Activated CD4-positive, alpha-beta T cell treated with anti-CD3 and anti-CD28 coated beads, Interleukin-2, amount 50 U/mL, for 1 hour (primary cell): Measurements from ENCODE around the gene PAPSS1.
"Not testable (repeated sequence)": the region's sequence is repeated elsewhere in the genome, so short reads cannot be mapped to it uniquely, and the experiment has no call there.

Source experiments
- DNase-seq: peaks from one replicate; pipeline ENCODE4 v3.0.0-alpha.2; 2020

Gene PAPSS1

GRCh38 chr4:107719922-107720722, at the start of gene PAPSS1:
TSS of gene PAPSS1 (minus strand) at chr4:107720234. CDS start at chr4:107720179, 55 bp downstream.
- DNase-seq: peak; percentile 95

- DNase-seq: no peak
Measured at GRCh38 chr4:107760281-107760947, 40.4 kb upstream of the PAPSS1 start.

GRCh38 chr4:107757864-107758476, 37.9 kb upstream of the PAPSS1 start:
- DNase-seq: no peak

GRCh38 chr4:107757283-107757682, 37.2 kb upstream of the PAPSS1 start:
- no peak for DNase-seq

GRCh38 chr4:107755841-107756356, 35.9 kb upstream of the PAPSS1 start:
- no peak for DNase-seq

GRCh38 chr4:107751670-107752069, 31.6 kb upstream of the PAPSS1 start:
- no peak for DNase-seq

- no peak for DNase-seq
Measured at GRCh38 chr4:107747748-107748486, 27.9 kb upstream of the PAPSS1 start.

GRCh38 chr4:107746161-107746560, 26.1 kb upstream of the PAPSS1 start:
- DNase-seq: no peak

- DNase-seq: no peak
Measured at GRCh38 chr4:107744532-107744931, 24.5 kb upstream of the PAPSS1 start.

- DNase-seq: no peak
Measured at GRCh38 chr4:107743532-107743931, 23.5 kb upstream of the PAPSS1 start.

GRCh38 chr4:107742791-107743190, 22.8 kb upstream of the PAPSS1 start:
- DNase-seq: no peak

- no peak for DNase-seq
Measured at GRCh38 chr4:107742196-107742595, 22.2 kb upstream of the PAPSS1 start.

GRCh38 chr4:107740950-107741701, 21.1 kb upstream of the PAPSS1 start:
- DNase-seq: no peak

- DNase-seq: no peak
Measured at GRCh38 chr4:107740381-107740780, 20.3 kb upstream of the PAPSS1 start.

GRCh38 chr4:107737450-107737849, 17.4 kb upstream of the PAPSS1 start:
- DNase-seq: no peak

GRCh38 chr4:107736924-107737448, 17.0 kb upstream of the PAPSS1 start:
- peak; percentile 24 for DNase-seq

GRCh38 chr4:107736037-107736436, 16.0 kb upstream of the PAPSS1 start:
- no peak for DNase-seq

- no peak for DNase-seq
Measured at GRCh38 chr4:107734120-107734519, 14.1 kb upstream of the PAPSS1 start.

- no peak for DNase-seq
Measured at GRCh38 chr4:107733431-107733925, 13.4 kb upstream of the PAPSS1 start.

- not testable (repeated sequence) for DNase-seq
Measured at GRCh38 chr4:107729050-107729449, 9.0 kb upstream of the PAPSS1 start.

GRCh38 chr4:107726131-107726925, 6.3 kb upstream of the PAPSS1 start:
- DNase-seq: not testable (repeated sequence)
